ENCODE data around the gene OLFM4.
"Not testable (repeated sequence)": the region's sequence is repeated elsewhere in the genome, so short reads cannot be mapped to it uniquely, and the experiment has no call there.

The OLFM4 gene

GRCh38 chr13:53013113-53013512 is 15.5 kb upstream of the OLFM4 start:
- DNase-seq (ENCODE audit: low read depth): no peak

GRCh38 chr13:53014018-53014417 is 14.6 kb upstream of the OLFM4 start:
- not testable (repeated sequence) for H3K4me3 ChIP-seq (ENCODE audit: low read depth, low read length); DNase-seq (ENCODE audit: low read depth)

More at GRCh38 chr13:53013113-53013512, 15.5 kb upstream of the OLFM4 start:
- no peak overlapping the region for H3K4me3 ChIP-seq (ENCODE audit: low read depth, low read length)

- no peak overlapping the region for H3K4me3 ChIP-seq (ENCODE audit: low read depth, low read length)
- no peak for DNase-seq (ENCODE audit: low read depth)
These were observed 13.8 kb upstream of the OLFM4 start for GRCh38 chr13:53014495-53015443.

- DNase-seq (ENCODE audit: low read depth): no peak
- no peak overlapping the region for H3K4me3 ChIP-seq (ENCODE audit: low read depth, low read length)
These were observed 12.6 kb upstream of the OLFM4 start for GRCh38 chr13:53015971-53016370.

GRCh38 chr13:53017433-53017970 is 11.1 kb upstream of the OLFM4 start:
- no peak for DNase-seq (ENCODE audit: low read depth)
- H3K4me3 ChIP-seq (ENCODE audit: low read depth, low read length): no peak overlapping the region

- no peak for DNase-seq (ENCODE audit: low read depth)
- H3K4me3 ChIP-seq (ENCODE audit: low read depth, low read length): no peak overlapping the region
These were observed 9.6 kb upstream of the OLFM4 start for GRCh38 chr13:53018690-53019647.

- H3K4me3 ChIP-seq (ENCODE audit: low read depth, low read length): no peak overlapping the region
- no peak for DNase-seq (ENCODE audit: low read depth)
These were observed 7.8 kb upstream of the OLFM4 start for GRCh38 chr13:53020764-53021335.

GRCh38 chr13:53023246-53023645 is 5.4 kb upstream of the OLFM4 start:
- no peak overlapping the region for H3K4me3 ChIP-seq (ENCODE audit: low read depth, low read length)
- no peak for DNase-seq (ENCODE audit: low read depth)

- H3K4me3 ChIP-seq (ENCODE audit: low read depth, low read length): no peak overlapping the region
- DNase-seq (ENCODE audit: low read depth): no peak
These were observed 550 bp upstream of the OLFM4 start for GRCh38 chr13:53028063-53028462.

GRCh38 chr13:53032849-53033248 is 4.2 kb downstream of the OLFM4 start:
- no peak overlapping the region for H3K4me3 ChIP-seq (ENCODE audit: low read depth, low read length)
- DNase-seq (ENCODE audit: low read depth): no peak

- H3K4me3 ChIP-seq (ENCODE audit: low read depth, low read length): no peak overlapping the region
- DNase-seq (ENCODE audit: low read depth): no peak
These were observed 10.4 kb downstream of the OLFM4 start for GRCh38 chr13:53038993-53039392.

GRCh38 chr13:53041968-53042516 is 13.4 kb downstream of the OLFM4 start:
- no peak overlapping the region for H3K4me3 ChIP-seq (ENCODE audit: low read depth, low read length)
- no peak for DNase-seq (ENCODE audit: low read depth)

GRCh38 chr13:53042877-53043276 is 14.3 kb downstream of the OLFM4 start:
- no peak overlapping the region for H3K4me3 ChIP-seq (ENCODE audit: low read depth, low read length)

GRCh38 chr13:53043398-53043797 is 14.8 kb downstream of the OLFM4 start:
- no peak overlapping the region for H3K4me3 ChIP-seq (ENCODE audit: low read depth, low read length)
- no peak for DNase-seq (ENCODE audit: low read depth)

More at GRCh38 chr13:53042877-53043276, 14.3 kb downstream of the OLFM4 start:
- no peak for DNase-seq (ENCODE audit: low read depth)

GRCh38 chr13:53045189-53045588 is 16.6 kb downstream of the OLFM4 start:
- H3K4me3 ChIP-seq (ENCODE audit: low read depth, low read length): no peak overlapping the region
- no peak for DNase-seq (ENCODE audit: low read depth)

- no peak overlapping the region for H3K4me3 ChIP-seq (ENCODE audit: low read depth, low read length)
These were observed 20.3 kb downstream of the OLFM4 start for GRCh38 chr13:53048880-53049279.

GRCh38 chr13:53050151-53050550 is 21.5 kb downstream of the OLFM4 start:
- no peak for DNase-seq (ENCODE audit: low read depth)

More at GRCh38 chr13:53048880-53049279, 20.3 kb downstream of the OLFM4 start:
- DNase-seq (ENCODE audit: low read depth): no peak

GRCh38 chr13:53052675-53053074 is 24.1 kb downstream of the OLFM4 start:
- DNase-seq (ENCODE audit: low read depth): no peak
- no peak overlapping the region for H3K4me3 ChIP-seq (ENCODE audit: low read depth, low read length)

More at GRCh38 chr13:53050151-53050550, 21.5 kb downstream of the OLFM4 start:
- H3K4me3 ChIP-seq (ENCODE audit: low read depth, low read length): no peak overlapping the region

- no peak for DNase-seq (ENCODE audit: low read depth)
- H3K4me3 ChIP-seq (ENCODE audit: low read depth, low read length): no peak overlapping the region
These were observed 26.0 kb downstream of the OLFM4 start for GRCh38 chr13:53054569-53054968.

Measured in skeletal muscle cell (primary cell).